PC-3 (cell line): ENCODE data around the gene ALG6.

Source experiments
- CTCF ChIP-seq: fragments of 300-600 bp; sonication (generic); conservative IDR thresholded peaks from 2 replicates; pipeline ENCODE4 v1.5.1; 2017; ENCODE audit warnings: antibody characterized with exemption, low read depth, mild to moderate bottlenecking, low read length
- EZH2 ChIP-seq: fragments of 300-600 bp; sonication (generic); IDR thresholded peaks from one replicate; pipeline ENCODE4 v1.6.1; 2017; ENCODE audit warnings: antibody characterized with exemption, mild to moderate bottlenecking, low read length; ENCODE audit not compliant: unreplicated experiment

- TF ChIP-seq CTCF, result no peak
- TF ChIP-seq EZH2, result no peak
Observed at GRCh38 chr1:63322114-63322943, 45.1 kb upstream of the ALG6 start, which contains the start of gene FOXD3.
